Erythroblast (primary cell): ENCODE data around the gene GMDS.

Experiments used
- GATA1 ChIP-seq: IDR thresholded peaks from 2 replicates; pipeline ENCODE4 v1.6.1; 2011; ENCODE audit warnings: low read depth, mild to moderate bottlenecking, control low read depth, low read length, moderate library complexity
- POLR2A ChIP-seq: IDR thresholded peaks from 2 replicates; pipeline ENCODE4 v1.6.1; 2011; ENCODE audit warnings: mild to moderate bottlenecking, low read length

- TF ChIP-seq POLR2A: no peak
- no peak for TF ChIP-seq GATA1
Measured at GRCh38 chr6:1801401-1801800, 444.0 kb downstream of the GMDS start.
